HL-60 (cell line): Measurements from ENCODE around the gene ADAMTS13.

Experiments used
- DNase-seq, 2 experiments: peaks; one replicate each; pipeline ENCODE4 v3.0.0-alpha.2; 2010 to 2020; ENCODE audit warnings: low read depth in 1 of 2, low spot score in 1 of 2
- H3K27ac ChIP-seq: fragments of 250-450 bp; sonication (Bioruptor Pico); replicated peaks from 2 replicates; pipeline ENCODE4 v1.5.1; 2020; ENCODE audit warnings: mild to moderate bottlenecking, moderate library complexity
- H3K27me3 ChIP-seq: fragments of 250-450 bp; sonication (Bioruptor Pico); 2 replicates; pipeline ENCODE4 v1.5.1; 2021; ENCODE audit warnings: mild to moderate bottlenecking, moderate library complexity; ENCODE audit not compliant: insufficient read depth, poor library complexity, severe bottlenecking
- H3K4me3 ChIP-seq: replicated peaks from 2 replicates; pipeline ENCODE4 v1.5.1; 2011; ENCODE audit warnings: mild to moderate bottlenecking, control low read depth, low read length; ENCODE audit not compliant: insufficient read depth
- CTCF ChIP-seq: IDR thresholded peaks from one replicate; pipeline ENCODE4 v1.5.1; 2011; ENCODE audit warnings: low read length, control low read depth, inconsistent platforms; ENCODE audit not compliant: insufficient read depth
- GABPA ChIP-seq: IDR thresholded peaks from 2 replicates; pipeline ENCODE4 v1.6.1; 2012; ENCODE audit warnings: low read depth
- POLR2AphosphoS5 ChIP-seq: IDR thresholded peaks from 2 replicates; pipeline ENCODE4 v1.6.1; 2012; ENCODE audit warnings: low read depth
- REST ChIP-seq: IDR thresholded peaks from 2 replicates; pipeline ENCODE4 v1.6.1; 2012; ENCODE audit warnings: low read depth; ENCODE audit not compliant: insufficient replicate concordance
- SPI1 ChIP-seq: IDR thresholded peaks from 2 replicates; pipeline ENCODE4 v1.6.1; 2012; ENCODE audit warnings: low read depth, mild to moderate bottlenecking, borderline replicate concordance

Gene ADAMTS13

GRCh38 chr9:133488686-133489252 lies 66.6 kb downstream of the ADAMTS13 start:
- Histone ChIP-seq H3K27ac (no peak overlapping the region), H3K27me3 (no peaks in the 10 kb centered on the region), H3K4me3 (no peak overlapping the region)
- DNase-seq = no peak
- TF ChIP-seq POLR2AphosphoS5 (no peak), CTCF (no peak), GABPA (no peak), SPI1 (no peak), REST (no peak)

- no peak for DNase-seq
- TF ChIP-seq REST (no peak), CTCF (no peak), SPI1 (no peak), POLR2AphosphoS5 (no peak), GABPA (no peak)
- H3K4me3 ChIP-seq = no peak overlapping the region
- no peaks in the 10 kb centered on the region for H3K27me3 ChIP-seq
- H3K27ac ChIP-seq = no peak overlapping the region
Observed at GRCh38 chr9:133489253-133490190, 67.4 kb downstream of the ADAMTS13 start.

- no peak for DNase-seq
- H3K27ac ChIP-seq = no peak overlapping the region
- no peak overlapping the region for H3K4me3 ChIP-seq
- no peak for TF ChIP-seq SPI1
- no peaks in the 10 kb centered on the region for H3K27me3 ChIP-seq
Observed at GRCh38 chr9:133490201-133490681, 68.1 kb downstream of the ADAMTS13 start.

GRCh38 chr9:133490865-133491655 lies 68.9 kb downstream of the ADAMTS13 start:
- H3K4me3 ChIP-seq = no peak overlapping the region
- H3K27ac ChIP-seq = no peak overlapping the region
- no peaks in the 10 kb centered on the region for H3K27me3 ChIP-seq
- TF ChIP-seq GABPA (no peak), CTCF (no peak), REST (no peak), POLR2AphosphoS5 (no peak), SPI1 (no peak)
- no peak for DNase-seq
